ENCODE data around the gene MFSD12. TPM values are rescaled to one million over a fixed set of nuclear protein-coding genes. Genes with fewer than 3 reads are reported as not detected.
A peak's percentile ranks its signal among the peaks of the same experiment; 100 is the strongest.
"Not testable (repeated sequence)": the region's sequence is repeated elsewhere in the genome, so short reads cannot be mapped to it uniquely, and the experiment has no call there.

Gene MFSD12
- total RNA-seq, 1 experiment from 2014 or later = 121 TPM

- Histone ChIP-seq H3K9me2 (replicated peaks; ENCODE audit: low read length) (no peaks in the 10 kb centered on the region), H3K27me3 (ENCODE audit: low read length) (no peaks in the 10 kb centered on the region), H3K9ac (ENCODE audit: low read length) (no peak overlapping the region), H3F3A (ENCODE audit: low read length, unreplicated experiment) (no peaks in the 10 kb centered on the region), H4K20me1 (ENCODE audit: low read length) (no peaks in the 10 kb centered on the region), H3K36me3 (ENCODE audit: low read depth, low read length) (no peaks in the 10 kb centered on the region), H3K9me3 (ENCODE audit: low read length) (no peaks in the 10 kb centered on the region), H3K79me2 (ENCODE audit: low read length) (no peaks in the 10 kb centered on the region), H3K4me1 (ENCODE audit: insufficient read depth, low read length) (no peaks in the 10 kb centered on the region), H2AFZ (ENCODE audit: low read length) (no peak overlapping the region), H3K4me3 (ENCODE audit: low read length) (no peak overlapping the region), H3K4me2 (ENCODE audit: low read length) (no peak overlapping the region), H3K27ac (ENCODE audit: low read length) (no peak overlapping the region)
- BruUV-seq (replicated peaks) = no TSS peak
- no peak for ATAC-seq
- no peak for DNase-seq
- POLR2A ChIA-PET (ENCODE audit: unreplicated experiment) = no interaction called here
- no peak for TF ChIP-seq EZH2phosphoT487 (IDR thresholded peaks at IDR 0.05; ENCODE audit: borderline replicate concordance, low read length)
- TF ChIP-seq EZH2 (IDR thresholded peaks at IDR 0.05; ENCODE audit: low read length, unreplicated experiment) = no peak
- no peak for TF ChIP-seq CTCF (conservative IDR thresholded peaks at IDR 0.05; ENCODE audit: low read depth, low read length)
- CTCF ChIA-PET = no interaction called here
- intact Hi-C loops (cut with micrococcal nuclease) = no loop called here
These were observed 29.4 kb upstream of the MFSD12 start for GRCh38 chr19:3586707-3587346.

- no peaks in the 10 kb centered on the region for H3K27me3 ChIP-seq (ENCODE audit: low read length)
- TF ChIP-seq CTCF (conservative IDR thresholded peaks at IDR 0.05; ENCODE audit: low read depth, low read length) (peak; percentile 62), EZH2 (IDR thresholded peaks at IDR 0.05; ENCODE audit: low read length, unreplicated experiment) (no peak), EZH2phosphoT487 (IDR thresholded peaks at IDR 0.05; ENCODE audit: borderline replicate concordance, low read length) (no peak)
- CTCF ChIA-PET = no interaction called here
- H3K79me2 ChIP-seq (ENCODE audit: low read length) = no peaks in the 10 kb centered on the region
- no TSS peak for BruUV-seq (replicated peaks)
- H3F3A ChIP-seq (ENCODE audit: low read length, unreplicated experiment) = no peaks in the 10 kb centered on the region
- no peaks in the 10 kb centered on the region for H3K9me3 ChIP-seq (ENCODE audit: low read length)
- no peak overlapping the region for H2AFZ ChIP-seq (ENCODE audit: low read length)
- DNase-seq (no peak), ATAC-seq (no peak)
- intact Hi-C loops (cut with micrococcal nuclease) = no loop called here
- no peak overlapping the region for H3K4me3 ChIP-seq (ENCODE audit: low read length)
- H3K4me2 ChIP-seq (ENCODE audit: low read length) = no peak overlapping the region
- H3K27ac ChIP-seq (ENCODE audit: low read length) = no peak overlapping the region
- H4K20me1 ChIP-seq (ENCODE audit: low read length) = no peaks in the 10 kb centered on the region
- H3K9me2 ChIP-seq (replicated peaks; ENCODE audit: low read length) = no peaks in the 10 kb centered on the region
- no peak overlapping the region for H3K9ac ChIP-seq (ENCODE audit: low read length)
- POLR2A ChIA-PET (ENCODE audit: unreplicated experiment) = no interaction called here
- H3K4me1 ChIP-seq (ENCODE audit: insufficient read depth, low read length) = no peaks in the 10 kb centered on the region
- H3K36me3 ChIP-seq (ENCODE audit: low read depth, low read length) = no peaks in the 10 kb centered on the region
These were observed 28.8 kb upstream of the MFSD12 start for GRCh38 chr19:3586127-3586626.

GRCh38 chr19:3585301-3586126 is 28.1 kb upstream of the MFSD12 start, which contains the start of gene GIPC3:
Gene GIPC3 (plus strand): TSS chr19:3585478. CDS start chr19:3585598, 120 bp downstream.
- H3K79me2 ChIP-seq (ENCODE audit: low read length) = no peaks in the 10 kb centered on the region
- no peak within 1 kb of the TSS for H2AFZ ChIP-seq (ENCODE audit: low read length)
- no TSS peak for BruUV-seq (replicated peaks)
- no peaks in the 10 kb centered on the region for H3K27me3 ChIP-seq (ENCODE audit: low read length)
- no peak within 1 kb of the TSS for H3K4me3 ChIP-seq (ENCODE audit: low read length)
- H4K20me1 ChIP-seq (ENCODE audit: low read length) = no peaks in the 10 kb centered on the region
- POLR2A ChIA-PET (ENCODE audit: unreplicated experiment) = no interaction called here
- no peaks in the 10 kb centered on the region for H3K36me3 ChIP-seq (ENCODE audit: low read depth, low read length)
- peaks cover 1% of the 10 kb centered on the region; the same call in 1 of the 2 replicates for H3K4me1 ChIP-seq (ENCODE audit: insufficient read depth, low read length)
- no peaks in the 10 kb centered on the region for H3K9me3 ChIP-seq (ENCODE audit: low read length)
- DNase-seq (no peak), ATAC-seq (no peak)
- H3K9ac ChIP-seq (ENCODE audit: low read length) = no peak within 1 kb of the TSS
- no peaks in the 10 kb centered on the region for H3K9me2 ChIP-seq (replicated peaks; ENCODE audit: low read length)
- H3K4me2 ChIP-seq (ENCODE audit: low read length) = no peak within 1 kb of the TSS
- CTCF ChIA-PET = no interaction called here
- TF ChIP-seq EZH2 (IDR thresholded peaks at IDR 0.05; ENCODE audit: low read length, unreplicated experiment) (no peak), EZH2phosphoT487 (IDR thresholded peaks at IDR 0.05; ENCODE audit: borderline replicate concordance, low read length) (no peak), CTCF (conservative IDR thresholded peaks at IDR 0.05; ENCODE audit: low read depth, low read length) (no peak)
- intact Hi-C loops (cut with micrococcal nuclease) = no loop called here
- no peak within 1 kb of the TSS for H3K27ac ChIP-seq (ENCODE audit: low read length)
- H3F3A ChIP-seq (ENCODE audit: low read length, unreplicated experiment) = no peaks in the 10 kb centered on the region

- CTCF ChIA-PET; H3K27me3 ChIP-seq (ENCODE audit: low read length); H3K9ac ChIP-seq (ENCODE audit: low read length); ATAC-seq; H3K79me2 ChIP-seq (ENCODE audit: low read length); H2AFZ ChIP-seq (ENCODE audit: low read length); H3F3A ChIP-seq (ENCODE audit: low read length, unreplicated experiment); DNase-seq; H3K27ac ChIP-seq (ENCODE audit: low read length); H3K36me3 ChIP-seq (ENCODE audit: low read depth, low read length); H3K4me2 ChIP-seq (ENCODE audit: low read length); H3K9me2 ChIP-seq (replicated peaks; ENCODE audit: low read length); H4K20me1 ChIP-seq (ENCODE audit: low read length); H3K4me3 ChIP-seq (ENCODE audit: low read length); H3K9me3 ChIP-seq (ENCODE audit: low read length); intact Hi-C loops (cut with micrococcal nuclease); BruUV-seq (replicated peaks); H3K4me1 ChIP-seq (ENCODE audit: insufficient read depth, low read length); POLR2A ChIA-PET (ENCODE audit: unreplicated experiment): not testable (repeated sequence)
These were observed 26.8 kb upstream of the MFSD12 start for GRCh38 chr19:3584036-3584802.

Measured in PC-3 (cell line).